Measurements from ENCODE around the gene TMEM176A.

Gene TMEM176A

DNA sequence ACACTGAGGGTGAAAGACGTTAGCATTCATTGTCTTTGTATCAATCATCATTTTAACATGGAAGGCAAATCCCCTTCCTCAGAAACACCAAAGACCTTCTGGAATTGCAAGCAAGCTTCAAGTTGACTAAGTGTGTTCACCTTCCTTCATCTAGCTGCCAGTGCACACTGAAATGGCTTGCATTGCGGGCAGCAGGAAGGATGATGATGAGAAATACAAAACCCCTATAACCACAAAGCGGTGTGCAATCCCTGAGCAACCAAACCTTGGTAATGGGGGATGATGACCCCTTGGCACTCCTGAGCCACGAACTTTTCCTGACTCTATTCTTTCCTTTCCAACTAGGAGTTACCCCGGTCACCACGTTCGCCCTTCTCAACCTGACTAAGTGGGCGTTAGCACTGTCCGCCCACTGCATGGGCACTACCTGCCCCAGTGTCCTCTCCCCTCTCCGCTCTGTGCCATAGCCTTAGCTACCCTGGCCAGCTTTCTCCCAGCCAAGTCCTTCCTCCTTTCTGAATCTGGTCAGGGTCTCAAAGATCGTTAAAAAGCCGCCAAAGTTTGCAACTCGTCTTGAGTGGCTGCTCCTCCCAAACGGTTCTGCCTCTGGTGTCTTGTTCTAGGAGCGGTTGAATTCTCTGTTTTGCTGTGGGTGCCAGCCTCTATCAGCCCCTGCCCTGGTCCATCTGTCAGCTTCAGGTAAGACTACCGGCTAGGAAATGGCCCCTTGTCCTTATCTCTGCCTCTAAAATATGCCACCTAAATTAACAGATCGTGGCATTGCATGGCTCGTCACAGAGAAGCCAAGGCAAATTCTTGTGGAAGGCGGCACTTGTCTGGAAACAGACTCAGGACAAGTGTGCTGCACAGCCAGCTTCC lies 51.2 kb downstream of the TMEM176A start:
- no peak for DNase-seq

DNA sequence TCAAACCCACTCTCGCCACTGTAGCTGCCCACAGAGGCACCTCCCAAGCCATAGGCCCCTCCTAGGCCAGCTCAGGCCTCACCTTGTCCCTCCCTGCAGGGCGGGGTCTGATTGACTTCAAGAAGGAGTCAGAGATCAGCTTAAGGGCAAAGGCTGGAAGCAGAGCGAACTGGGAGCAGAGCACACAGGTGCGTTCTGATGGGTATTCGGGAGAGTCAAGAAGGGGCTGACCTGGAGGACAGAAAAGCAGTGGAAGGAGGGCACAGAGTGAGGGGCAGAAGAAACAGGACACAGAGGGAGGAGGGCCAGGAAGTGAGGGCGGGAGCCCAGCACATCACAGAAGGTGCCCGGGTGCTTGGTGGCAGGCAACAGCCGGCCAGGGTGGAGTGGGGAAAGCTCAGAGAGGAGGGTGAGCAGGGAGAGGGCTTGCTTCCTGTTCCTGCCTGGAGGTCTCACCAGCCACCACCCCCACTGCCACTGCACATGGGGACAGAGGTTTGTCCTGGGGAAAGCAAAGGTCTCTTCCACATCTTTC lies 51.9 kb downstream of the TMEM176A start, which contains the start of gene AOC1:
AOC1 (plus strand) TSS at position 147 of the 535 bp plus-strand sequence. CDS start 3,954 bp downstream, outside the sequence.
- no peak for DNase-seq

DNA sequence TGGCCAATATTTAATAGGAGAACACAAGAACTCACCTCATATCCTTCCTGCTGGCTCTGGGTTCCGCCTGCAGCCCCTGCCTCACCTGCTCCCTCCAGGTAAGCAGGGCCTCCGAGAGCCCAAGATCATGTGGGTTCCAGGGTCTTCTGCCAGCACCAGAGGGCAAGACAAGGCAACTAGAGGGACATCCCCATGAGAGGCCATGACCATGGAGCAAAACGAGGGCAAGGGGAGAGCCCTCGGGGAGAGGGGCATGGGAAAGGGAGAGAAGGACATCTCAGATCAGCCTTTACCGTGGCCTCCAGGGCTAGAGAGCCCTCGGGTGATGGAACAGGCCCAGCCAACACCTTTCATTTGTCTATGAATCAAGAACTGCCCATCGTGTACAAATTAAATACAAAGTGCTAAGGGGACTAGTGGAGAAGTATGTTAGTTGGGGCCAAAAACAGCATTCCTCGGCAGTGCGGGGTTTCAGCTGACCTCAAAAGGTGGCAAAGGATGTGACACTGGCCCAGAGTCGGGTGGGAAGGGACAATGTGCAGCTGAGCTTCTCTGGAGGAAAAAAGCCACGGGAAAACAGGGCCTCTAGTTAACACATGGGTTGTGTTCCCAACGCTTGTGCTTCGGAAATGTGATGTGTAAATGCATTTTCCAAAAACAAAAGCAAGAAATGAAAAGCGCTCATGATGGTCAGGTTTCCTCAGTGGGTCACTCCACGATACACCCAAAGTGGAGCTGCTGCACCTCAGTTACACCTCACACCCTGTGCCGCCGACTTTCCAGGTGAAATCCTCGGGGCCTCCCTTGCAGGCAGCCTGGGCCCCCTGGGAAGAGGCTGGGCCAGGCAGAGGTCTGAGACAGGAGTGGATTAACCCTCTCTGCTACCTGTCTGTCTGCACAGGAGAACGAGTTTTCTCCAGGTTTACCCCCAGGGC lies 53.8 kb downstream of the TMEM176A start:
- DNase-seq = no peak

Measured in NCI-H2227 treated with DMSO at 0.1 percent for 48 hours (cell line).